Keratinocyte (primary cell): ENCODE results near the gene TLN1.

Experiments
- EZH2 ChIP-seq: IDR thresholded peaks from one replicate; pipeline ENCODE4 v1.6.1; 2012; ENCODE audit warnings: inconsistent platforms, mild to moderate bottlenecking, low read length, moderate library complexity
- TF ChIP-seq, protein P1 (sequence below), 3 experiments: IDR thresholded peaks in 1 of 3; conservative IDR thresholded peaks in 1 of 3; optimal IDR thresholded peaks in 1 of 3; 2 replicates in 2 of 3; 3 replicates in 1 of 3; pipeline versions ENCODE3 to v1.5.1; 2011; ENCODE audit warnings: low read length in 3 of 3, mild to moderate bottlenecking in 3 of 3, moderate library complexity in 2 of 3, control low read depth in 1 of 3, inconsistent platforms in 1 of 3; ENCODE audit not compliant: insufficient read depth in 2 of 3; ENCODE audit errors: extremely low read depth in 1 of 3

DNA sequence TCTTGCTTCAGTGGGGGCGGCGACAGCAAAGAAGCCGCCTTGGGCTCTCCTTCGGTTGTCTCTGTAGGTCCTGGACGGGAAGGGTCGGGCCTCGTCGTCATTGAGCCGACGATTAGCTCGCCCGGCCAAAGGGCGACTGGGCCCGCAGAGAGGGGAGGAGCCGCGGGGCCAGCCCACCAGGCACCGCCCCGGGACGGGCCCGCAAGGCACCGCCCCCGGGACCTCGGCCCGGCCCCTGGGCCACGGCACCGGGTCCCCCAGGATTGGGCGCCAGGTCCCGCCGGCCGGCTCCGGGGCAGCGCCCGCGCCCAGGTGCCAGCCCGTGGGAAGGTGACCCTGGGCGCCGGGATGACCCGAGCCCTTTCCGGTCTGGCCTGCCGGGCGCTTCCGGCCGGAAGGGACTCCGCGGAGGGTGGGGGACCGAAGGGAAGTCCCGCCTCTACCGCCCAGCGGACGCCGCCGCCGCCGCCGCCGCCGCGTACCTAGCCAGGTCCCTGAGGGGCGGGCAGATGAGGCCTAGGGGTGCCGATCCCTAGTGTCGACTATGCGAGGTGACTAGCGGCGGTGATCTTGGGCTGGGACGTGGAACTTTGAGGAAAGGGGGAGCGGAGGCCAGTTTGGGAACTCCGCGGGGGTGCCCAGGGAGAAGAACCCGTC lies 17.0 kb upstream of the TLN1 start, which contains the start of the genes GBA2 and RGP1:
- TF ChIP-seq, protein P1, sequence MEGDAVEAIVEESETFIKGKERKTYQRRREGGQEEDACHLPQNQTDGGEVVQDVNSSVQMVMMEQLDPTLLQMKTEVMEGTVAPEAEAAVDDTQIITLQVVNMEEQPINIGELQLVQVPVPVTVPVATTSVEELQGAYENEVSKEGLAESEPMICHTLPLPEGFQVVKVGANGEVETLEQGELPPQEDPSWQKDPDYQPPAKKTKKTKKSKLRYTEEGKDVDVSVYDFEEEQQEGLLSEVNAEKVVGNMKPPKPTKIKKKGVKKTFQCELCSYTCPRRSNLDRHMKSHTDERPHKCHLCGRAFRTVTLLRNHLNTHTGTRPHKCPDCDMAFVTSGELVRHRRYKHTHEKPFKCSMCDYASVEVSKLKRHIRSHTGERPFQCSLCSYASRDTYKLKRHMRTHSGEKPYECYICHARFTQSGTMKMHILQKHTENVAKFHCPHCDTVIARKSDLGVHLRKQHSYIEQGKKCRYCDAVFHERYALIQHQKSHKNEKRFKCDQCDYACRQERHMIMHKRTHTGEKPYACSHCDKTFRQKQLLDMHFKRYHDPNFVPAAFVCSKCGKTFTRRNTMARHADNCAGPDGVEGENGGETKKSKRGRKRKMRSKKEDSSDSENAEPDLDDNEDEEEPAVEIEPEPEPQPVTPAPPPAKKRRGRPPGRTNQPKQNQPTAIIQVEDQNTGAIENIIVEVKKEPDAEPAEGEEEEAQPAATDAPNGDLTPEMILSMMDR (optimal IDR thresholded peaks at IDR 0.05 in 1 of 3, IDR thresholded peaks at IDR 0.05 in 1 of 3, conservative IDR thresholded peaks at IDR 0.05 in 1 of 3; ENCODE audit: extremely low read depth in 1 of 3, insufficient read depth in 2 of 3, low read length in 3 of 3): no peak
- no peak for TF ChIP-seq EZH2
